ENCODE data around the gene COG6. TPM values are rescaled to one million over a fixed set of nuclear protein-coding genes. Genes with fewer than 3 reads are reported as not detected.

COG6 gene
- total and polyA plus RNA-seq, 2 of the 13 experiments (the other 11 are each of a cell fraction or from before 2014, with no cell fraction given): 23.5 to 26.1 TPM

DNA sequence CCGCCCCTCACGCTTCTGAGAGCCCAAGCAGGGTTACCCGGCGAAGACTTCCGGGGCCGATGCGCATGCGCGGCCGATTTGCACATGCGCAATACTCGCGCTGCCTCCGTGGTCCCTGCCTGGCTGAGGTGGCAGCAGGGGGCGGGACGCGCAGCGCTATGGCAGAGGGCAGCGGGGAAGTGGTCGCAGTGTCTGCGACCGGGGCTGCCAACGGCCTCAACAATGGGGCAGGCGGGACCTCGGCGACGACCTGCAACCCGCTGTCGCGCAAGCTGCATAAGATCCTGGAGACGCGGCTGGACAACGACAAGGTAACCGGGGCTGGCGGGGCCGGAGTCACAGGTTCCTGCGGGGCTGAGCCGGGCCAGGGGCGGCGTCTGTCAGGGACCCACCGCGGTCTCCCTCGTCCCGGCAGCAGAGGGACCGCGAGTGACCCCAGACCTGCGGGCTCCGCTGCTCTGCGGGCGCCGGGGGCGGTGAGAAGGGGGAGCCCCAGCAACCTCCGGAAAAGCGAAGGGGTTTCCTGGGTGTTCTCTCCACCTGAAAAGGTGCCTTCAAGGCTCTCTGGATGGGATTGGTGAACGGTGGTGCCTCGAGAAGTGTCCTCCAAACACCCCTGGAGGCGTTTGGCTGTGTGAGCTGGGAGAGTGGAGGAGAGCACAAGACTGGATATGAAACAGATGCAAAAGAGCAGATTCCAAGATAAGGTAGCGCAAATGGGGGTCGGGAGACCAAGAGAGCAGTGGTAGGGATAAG, at the start of gene COG6 (continued):
- TF ChIP-seq, protein P1, sequence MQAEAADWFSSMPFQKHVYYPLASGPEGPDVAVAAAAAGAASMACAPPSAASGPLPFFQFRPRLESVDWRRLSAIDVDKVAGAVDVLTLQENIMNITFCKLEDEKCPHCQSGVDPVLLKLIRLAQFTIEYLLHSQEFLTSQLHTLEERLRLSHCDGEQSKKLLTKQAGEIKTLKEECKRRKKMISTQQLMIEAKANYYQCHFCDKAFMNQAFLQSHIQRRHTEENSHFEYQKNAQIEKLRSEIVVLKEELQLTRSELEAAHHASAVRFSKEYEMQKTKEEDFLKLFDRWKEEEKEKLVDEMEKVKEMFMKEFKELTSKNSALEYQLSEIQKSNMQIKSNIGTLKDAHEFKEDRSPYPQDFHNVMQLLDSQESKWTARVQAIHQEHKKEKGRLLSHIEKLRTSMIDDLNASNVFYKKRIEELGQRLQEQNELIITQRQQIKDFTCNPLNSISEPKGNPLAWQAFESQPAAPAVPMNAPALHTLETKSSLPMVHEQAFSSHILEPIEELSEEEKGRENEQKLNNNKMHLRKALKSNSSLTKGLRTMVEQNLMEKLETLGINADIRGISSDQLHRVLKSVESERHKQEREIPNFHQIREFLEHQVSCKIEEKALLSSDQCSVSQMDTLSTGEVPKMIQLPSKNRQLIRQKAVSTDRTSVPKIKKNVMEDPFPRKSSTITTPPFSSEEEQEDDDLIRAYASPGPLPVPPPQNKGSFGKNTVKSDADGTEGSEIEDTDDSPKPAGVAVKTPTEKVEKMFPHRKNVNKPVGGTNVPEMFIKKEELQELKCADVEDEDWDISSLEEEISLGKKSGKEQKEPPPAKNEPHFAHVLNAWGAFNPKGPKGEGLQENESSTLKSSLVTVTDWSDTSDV (CRISPR knock-in tag; IDR thresholded peaks at IDR 0.05): 0 out of 2 replicates have a peak, but pooled peaks have one; percentile 53
- TF ChIP-seq ARID2 (CRISPR knock-in tag; IDR thresholded peaks at IDR 0.05; ENCODE audit: borderline replicate concordance) (no peak), TBP (CRISPR knock-in tag; IDR thresholded peaks at IDR 0.05) (0 out of 2 replicates have a peak, but pooled peaks have one; percentile 67), GATAD2A (CRISPR knock-in tag; IDR thresholded peaks at IDR 0.05) (peak; percentile 56; the same call in 1 of the 2 replicates), ZNF672 (CRISPR knock-in tag; IDR thresholded peaks at IDR 0.05) (no peak), NFKBIZ (CRISPR knock-in tag; IDR thresholded peaks at IDR 0.05) (no peak), ZFX (CRISPR knock-in tag; IDR thresholded peaks at IDR 0.05; ENCODE audit: low read depth) (peak; percentile 83), ZNF354B (CRISPR knock-in tag; IDR thresholded peaks at IDR 0.05) (0 out of 2 replicates have a peak, but pooled peaks have one; percentile 37), IKZF1 (IDR thresholded peaks at IDR 0.05) (no peak), ZNF451 (CRISPR knock-in tag; IDR thresholded peaks at IDR 0.05) (peak; percentile 72; the same call in 1 of the 2 replicates), POGZ (CRISPR knock-in tag; IDR thresholded peaks at IDR 0.05) (peak; percentile 93), PTBP1 (IDR thresholded peaks at IDR 0.05; ENCODE audit: low read depth, low read length, poor library complexity, severe bottlenecking) (no peak), FOXJ3 (CRISPR knock-in tag; IDR thresholded peaks at IDR 0.05; ENCODE audit: borderline replicate concordance) (no peak), DNMT1 (CRISPR knock-in tag; IDR thresholded peaks at IDR 0.05) (0 out of 2 replicates have a peak, but pooled peaks have one; percentile 26), ZNF746 (CRISPR knock-in tag; IDR thresholded peaks at IDR 0.05) (no peak)
- TF ChIP-seq, protein P2, sequence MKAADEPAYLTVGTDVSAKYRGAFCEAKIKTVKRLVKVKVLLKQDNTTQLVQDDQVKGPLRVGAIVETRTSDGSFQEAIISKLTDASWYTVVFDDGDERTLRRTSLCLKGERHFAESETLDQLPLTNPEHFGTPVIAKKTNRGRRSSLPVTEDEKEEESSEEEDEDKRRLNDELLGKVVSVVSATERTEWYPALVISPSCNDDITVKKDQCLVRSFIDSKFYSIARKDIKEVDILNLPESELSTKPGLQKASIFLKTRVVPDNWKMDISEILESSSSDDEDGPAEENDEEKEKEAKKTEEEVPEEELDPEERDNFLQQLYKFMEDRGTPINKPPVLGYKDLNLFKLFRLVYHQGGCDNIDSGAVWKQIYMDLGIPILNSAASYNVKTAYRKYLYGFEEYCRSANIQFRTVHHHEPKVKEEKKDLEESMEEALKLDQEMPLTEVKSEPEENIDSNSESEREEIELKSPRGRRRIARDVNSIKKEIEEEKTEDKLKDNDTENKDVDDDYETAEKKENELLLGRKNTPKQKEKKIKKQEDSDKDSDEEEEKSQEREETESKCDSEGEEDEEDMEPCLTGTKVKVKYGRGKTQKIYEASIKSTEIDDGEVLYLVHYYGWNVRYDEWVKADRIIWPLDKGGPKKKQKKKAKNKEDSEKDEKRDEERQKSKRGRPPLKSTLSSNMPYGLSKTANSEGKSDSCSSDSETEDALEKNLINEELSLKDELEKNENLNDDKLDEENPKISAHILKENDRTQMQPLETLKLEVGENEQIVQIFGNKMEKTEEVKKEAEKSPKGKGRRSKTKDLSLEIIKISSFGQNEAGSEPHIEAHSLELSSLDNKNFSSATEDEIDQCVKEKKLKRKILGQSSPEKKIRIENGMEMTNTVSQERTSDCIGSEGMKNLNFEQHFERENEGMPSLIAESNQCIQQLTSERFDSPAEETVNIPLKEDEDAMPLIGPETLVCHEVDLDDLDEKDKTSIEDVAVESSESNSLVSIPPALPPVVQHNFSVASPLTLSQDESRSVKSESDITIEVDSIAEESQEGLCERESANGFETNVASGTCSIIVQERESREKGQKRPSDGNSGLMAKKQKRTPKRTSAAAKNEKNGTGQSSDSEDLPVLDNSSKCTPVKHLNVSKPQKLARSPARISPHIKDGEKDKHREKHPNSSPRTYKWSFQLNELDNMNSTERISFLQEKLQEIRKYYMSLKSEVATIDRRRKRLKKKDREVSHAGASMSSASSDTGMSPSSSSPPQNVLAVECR (CRISPR knock-in tag; IDR thresholded peaks at IDR 0.05; ENCODE audit: borderline replicate concordance): peak; percentile 94
- TF ChIP-seq, protein P3, sequence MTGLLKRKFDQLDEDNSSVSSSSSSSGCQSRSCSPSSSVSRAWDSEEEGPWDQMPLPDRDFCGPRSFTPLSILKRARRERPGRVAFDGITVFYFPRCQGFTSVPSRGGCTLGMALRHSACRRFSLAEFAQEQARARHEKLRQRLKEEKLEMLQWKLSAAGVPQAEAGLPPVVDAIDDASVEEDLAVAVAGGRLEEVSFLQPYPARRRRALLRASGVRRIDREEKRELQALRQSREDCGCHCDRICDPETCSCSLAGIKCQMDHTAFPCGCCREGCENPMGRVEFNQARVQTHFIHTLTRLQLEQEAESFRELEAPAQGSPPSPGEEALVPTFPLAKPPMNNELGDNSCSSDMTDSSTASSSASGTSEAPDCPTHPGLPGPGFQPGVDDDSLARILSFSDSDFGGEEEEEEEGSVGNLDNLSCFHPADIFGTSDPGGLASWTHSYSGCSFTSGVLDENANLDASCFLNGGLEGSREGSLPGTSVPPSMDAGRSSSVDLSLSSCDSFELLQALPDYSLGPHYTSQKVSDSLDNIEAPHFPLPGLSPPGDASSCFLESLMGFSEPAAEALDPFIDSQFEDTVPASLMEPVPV (CRISPR knock-in tag; IDR thresholded peaks at IDR 0.05): peak; percentile 43; the same call in 1 of the 2 replicates
- TF ChIP-seq, protein P4, sequence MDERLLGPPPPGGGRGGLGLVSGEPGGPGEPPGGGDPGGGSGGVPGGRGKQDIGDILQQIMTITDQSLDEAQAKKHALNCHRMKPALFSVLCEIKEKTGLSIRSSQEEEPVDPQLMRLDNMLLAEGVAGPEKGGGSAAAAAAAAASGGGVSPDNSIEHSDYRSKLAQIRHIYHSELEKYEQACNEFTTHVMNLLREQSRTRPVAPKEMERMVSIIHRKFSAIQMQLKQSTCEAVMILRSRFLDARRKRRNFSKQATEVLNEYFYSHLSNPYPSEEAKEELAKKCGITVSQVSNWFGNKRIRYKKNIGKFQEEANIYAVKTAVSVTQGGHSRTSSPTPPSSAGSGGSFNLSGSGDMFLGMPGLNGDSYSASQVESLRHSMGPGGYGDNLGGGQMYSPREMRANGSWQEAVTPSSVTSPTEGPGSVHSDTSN (CRISPR knock-in tag; IDR thresholded peaks at IDR 0.05): no peak
- TF ChIP-seq, protein P5, sequence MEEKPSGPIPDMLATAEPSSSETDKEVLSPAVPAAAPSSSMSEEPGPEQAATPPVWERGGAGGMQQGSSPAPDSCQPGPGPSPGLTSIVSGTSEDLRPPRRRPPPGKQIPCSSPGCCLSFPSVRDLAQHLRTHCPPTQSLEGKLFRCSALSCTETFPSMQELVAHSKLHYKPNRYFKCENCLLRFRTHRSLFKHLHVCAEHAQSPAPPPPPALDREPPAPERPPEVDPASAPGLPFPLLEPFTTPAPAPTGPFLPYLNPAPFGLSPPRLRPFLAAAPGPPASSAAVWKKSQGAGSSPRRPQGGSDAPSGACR (CRISPR knock-in tag; IDR thresholded peaks at IDR 0.05): 0 out of 2 replicates have a peak, but pooled peaks have one; percentile 49

Measured in HepG2 (cell line).